Colon (tissue), 2 donors: ENCODE results near the gene MEX3B.
"Not testable (repeated sequence)": the region's sequence is repeated elsewhere in the genome, so short reads cannot be mapped to it uniquely, and the experiment has no call there.

Experiments
- FAIRE-seq: peaks from 2 replicates; lab custom pipeline; 2012; peaks lifted over from hg19 to GRCh38; lab: Jason Lieb, UNC
- donor health status: control.
- donor health status: control.

Gene MEX3B

GRCh38 chr15:82005239-82005638 is 40.6 kb downstream of the MEX3B start:
- FAIRE-seq = no peak

DNA sequence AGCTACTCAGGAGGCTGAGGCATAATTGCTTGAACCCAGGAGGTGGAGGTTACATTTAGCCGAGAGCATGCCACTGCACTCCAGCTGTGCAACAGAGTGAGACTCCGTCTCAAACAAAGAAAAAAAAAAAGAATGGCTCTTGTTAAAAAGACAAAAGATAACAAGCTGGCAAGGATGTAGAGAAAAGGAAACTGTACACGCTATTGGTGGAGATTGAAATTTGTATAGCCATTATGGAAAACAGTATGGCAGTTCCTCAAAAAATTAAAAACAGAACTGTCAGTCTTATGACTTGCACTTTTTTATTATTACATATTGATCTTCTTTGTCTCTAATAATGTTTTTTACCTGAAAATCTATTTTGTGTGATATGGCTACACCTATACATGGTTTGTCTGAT is 41.9 kb downstream of the MEX3B start:
- FAIRE-seq = no peak

- not testable (repeated sequence) for FAIRE-seq
Observed at GRCh38 chr15:81995081-81995480, 50.7 kb downstream of the MEX3B start.

DNA sequence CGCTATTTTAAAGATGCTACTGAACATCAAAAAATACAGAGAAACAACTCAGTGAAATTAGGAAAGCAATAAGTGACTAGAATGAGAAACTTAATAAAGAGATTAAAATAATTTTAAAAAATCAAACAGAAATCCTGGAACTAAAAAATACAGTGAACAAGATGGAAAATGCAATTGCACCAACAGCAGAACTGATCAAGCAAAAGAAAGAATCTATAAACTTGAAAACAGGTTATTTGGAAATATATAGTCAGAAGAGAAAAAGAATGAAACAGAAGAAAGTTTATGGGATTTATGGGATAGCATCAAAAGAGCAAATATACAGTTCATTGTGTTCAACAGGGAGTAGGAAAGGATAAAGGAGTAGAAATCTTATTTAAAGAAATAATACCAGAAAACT is 53.3 kb downstream of the MEX3B start:
- FAIRE-seq = no peak
